HG02981 (cell line): ENCODE results near the gene MYEOV.

ENCODE experiments used
- ATAC-seq: cut with Tn5 transposase; IDR thresholded peaks from one replicate; pipeline ENCODE4 v1.9.1; 2021; ENCODE audit warnings: mild to moderate bottlenecking, moderate library complexity; ENCODE audit not compliant: unreplicated experiment

Gene MYEOV

DNA sequence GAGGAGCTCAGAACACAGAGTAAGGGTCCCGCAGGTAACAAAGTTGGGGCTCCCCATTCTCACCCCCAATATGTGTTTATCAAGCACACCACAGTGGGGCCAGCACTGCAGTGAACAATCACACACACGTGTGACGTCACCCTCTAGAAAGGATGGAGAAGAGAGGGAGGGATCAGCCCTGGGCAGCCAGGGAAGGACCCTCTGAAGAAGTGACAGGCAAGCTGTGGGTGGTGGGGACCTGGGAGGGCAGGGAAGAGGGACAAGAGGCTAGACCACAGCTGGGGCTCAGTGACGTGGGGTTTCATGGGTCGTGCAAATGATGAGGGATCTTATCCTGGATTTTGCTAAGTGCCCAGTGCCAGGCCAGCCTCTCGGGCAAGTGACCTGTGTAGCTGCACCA, 28.7 kb upstream of the MYEOV start:
- no peak for ATAC-seq

DNA sequence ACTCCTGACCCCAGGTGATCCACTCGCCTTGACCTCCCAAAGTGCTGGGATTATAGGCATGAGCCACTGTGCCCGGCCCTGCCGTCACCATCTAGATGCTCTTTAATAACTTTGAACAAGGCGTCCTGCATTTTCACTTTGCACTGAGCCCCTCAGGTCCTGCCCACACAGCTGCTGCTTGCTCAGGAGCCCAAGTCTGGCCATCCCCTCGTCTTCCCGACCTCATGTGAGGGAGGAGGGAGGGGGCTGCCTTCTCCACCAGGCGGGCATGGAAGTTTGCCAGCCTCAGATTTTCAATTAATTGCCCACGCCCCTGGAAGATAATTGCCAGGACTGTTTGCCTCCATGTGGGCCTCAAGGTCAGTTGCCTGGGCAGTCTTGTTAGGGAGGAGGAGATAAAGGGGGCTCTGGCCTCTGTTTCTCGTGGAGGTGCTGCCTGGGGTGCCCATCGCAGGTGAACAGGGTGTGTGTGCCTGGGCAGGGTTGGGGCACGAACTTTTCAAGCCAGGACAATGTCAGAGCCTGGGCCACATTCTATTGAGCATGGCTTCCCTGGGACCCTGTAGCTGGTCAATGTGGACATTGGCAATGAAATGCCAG, 27.9 kb upstream of the MYEOV start:
- no peak for ATAC-seq

DNA sequence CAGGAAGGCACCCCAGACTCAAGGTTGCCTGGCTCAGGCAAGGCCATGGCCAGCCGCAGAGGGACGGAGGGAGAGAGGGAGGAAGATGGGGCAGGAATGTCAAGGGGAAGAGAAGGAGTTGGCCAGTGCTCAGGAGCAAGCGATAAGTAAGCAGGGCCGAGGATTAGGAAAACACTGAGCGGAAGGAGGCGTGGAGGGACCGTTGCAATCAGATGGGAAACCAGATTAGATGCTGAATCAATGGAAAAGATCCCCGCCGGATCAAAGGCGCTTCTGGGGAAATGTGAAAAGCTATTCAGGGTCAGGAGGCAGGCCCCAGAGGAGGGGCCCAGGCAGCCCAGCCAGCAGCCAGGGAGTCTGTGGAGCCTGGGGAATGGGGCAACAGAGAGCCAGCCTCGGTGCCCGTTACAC, 26.6 kb upstream of the MYEOV start:
- ATAC-seq = no peak

DNA sequence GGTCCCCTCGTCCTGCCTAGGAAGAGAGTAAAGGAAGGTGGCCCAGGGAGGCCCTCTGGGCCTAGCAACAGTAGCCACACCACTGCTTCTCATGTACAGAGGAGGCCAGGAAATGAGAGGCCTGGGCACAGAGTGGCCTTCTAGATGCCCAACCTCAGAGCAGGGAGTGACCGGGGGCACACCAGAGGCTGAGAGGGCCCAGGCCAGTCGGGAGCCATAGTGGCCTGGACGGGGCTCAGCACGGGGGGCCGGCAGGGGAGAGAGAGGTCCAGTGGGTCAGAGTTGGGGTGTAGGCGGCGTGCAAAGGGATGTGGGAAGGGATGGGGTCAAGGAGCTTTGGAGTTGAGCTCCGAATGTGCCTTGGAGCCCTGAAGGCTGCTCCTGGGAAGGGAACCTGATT, 25.0 kb upstream of the MYEOV start:
- ATAC-seq = no peak

DNA sequence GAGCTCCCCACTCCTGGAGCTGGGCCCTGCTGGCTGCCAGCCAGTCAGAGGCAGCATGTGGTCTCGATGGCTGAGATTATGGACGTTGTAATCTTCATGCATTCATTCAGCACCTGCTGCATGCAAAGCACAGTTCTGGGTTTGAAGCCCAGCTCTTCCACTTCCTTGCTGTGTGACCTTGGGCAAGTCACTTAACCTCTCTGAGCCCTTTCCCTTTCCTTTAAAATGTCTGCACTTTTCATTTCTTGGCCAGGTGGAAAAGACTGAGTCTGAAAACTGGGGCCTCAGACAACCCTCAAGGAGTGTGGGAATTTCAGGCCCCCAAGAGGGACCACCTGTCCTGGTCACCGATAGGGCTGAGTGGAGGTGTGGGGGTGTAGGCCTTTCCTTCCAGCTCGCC, 24.6 kb upstream of the MYEOV start:
- no peak for ATAC-seq

DNA sequence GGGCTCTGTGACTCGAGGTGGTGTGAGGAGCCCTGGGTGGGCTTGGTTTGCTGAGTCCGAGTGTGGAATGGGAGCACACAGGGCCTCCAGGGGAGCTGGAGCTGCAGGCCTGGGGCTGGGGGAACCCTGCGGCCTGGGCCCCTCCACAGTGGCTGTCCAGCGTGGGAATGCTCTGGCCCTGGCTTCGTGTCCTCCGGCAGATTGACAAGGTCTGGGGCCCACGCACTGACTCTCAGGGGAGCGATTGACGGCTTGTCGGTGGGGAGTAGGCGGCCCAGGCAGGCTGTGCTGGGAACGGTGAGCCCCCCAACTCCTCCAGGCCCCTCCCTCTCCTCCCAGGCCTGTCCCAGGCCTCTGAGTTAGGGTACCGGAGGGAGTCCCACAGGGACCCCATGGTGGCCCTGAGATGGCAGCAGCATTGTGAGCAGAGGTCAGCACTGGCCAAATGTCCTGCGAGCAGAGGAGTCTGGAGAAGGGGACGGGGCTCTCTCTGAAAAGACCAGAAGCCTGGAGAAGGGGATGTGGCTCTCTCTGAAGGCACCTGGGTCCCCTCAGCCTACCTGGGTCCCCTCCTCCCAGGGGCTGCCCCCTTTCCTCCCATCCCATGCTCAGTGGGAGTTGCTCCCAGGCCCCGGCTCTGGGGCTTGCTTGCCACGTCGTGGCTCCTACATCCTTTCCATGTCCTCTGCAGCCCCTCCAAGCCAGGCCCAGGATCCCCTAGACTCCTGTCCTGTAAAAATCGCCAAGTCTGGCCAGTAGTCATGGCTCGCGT, 23.8 kb upstream of the MYEOV start:
- no peak for ATAC-seq

DNA sequence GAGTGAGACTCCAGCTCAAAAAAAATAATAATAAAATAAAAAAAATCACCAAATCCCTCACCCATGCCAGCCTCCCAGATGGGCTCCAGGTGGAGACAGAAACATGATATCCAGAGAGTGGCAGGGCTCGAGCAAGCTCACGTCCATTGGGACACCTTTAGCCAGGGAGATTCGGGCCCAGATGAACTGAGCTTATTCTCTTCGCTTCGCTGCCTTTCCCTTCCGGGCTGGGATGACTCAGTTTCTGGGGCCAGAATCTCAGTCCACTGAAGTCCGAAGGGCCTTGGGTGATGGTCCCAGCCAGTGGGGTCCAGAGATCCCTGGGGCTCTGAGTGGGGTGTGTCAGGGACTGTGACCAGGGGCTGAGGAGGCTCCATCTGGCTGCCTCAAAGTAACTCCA, 23.0 kb upstream of the MYEOV start:
- no peak for ATAC-seq

DNA sequence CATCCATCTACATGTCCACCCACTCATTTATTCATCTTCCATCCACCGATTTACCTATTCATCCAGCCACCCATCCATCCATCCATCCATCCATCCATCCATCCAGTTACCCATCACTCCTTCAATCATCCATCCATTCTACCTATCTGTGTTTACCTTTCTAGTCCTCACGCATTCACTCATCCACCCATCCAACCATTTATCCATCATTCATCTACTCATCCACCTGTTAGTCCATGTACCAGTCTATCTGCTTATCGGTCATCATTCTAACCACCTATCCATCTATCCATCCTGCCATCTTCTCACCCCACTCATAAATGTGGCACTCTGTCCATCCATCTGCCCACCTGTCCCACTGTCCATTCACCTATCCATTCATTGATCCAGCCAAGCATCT, 21.9 kb upstream of the MYEOV start:
- ATAC-seq = no peak

DNA sequence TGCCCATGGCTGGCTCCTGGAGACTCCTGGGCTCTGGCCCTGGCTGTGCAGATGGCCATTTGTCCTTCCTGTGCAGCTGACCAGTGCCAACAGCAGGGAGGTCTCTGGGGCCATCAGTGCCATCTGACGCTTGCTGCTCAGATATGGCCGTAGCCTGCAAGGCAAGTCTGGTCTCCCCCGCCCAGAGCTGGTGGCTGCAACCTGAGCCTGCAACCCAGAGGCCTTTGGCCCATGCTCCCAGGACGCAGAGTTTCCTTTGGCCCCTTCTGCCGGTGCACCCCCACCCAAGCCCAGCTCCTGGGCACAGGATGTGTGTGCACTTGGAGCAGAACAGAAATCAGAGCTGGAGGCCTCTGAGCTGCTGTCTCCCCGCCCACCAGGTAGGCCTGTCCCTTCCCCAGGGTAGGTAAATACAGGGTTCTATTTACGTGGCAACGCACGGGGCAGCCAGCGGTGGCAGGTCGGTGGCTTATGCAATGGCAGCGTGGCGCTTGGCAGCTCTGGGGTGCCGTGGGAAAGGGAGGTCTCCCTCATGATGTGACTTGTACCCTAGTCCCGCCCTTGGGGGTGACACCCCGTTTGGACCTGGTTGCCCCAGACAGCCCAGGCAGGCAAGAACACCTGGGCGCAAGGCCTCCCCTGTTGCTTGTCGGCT, 21.0 kb upstream of the MYEOV start:
- ATAC-seq = no peak

DNA sequence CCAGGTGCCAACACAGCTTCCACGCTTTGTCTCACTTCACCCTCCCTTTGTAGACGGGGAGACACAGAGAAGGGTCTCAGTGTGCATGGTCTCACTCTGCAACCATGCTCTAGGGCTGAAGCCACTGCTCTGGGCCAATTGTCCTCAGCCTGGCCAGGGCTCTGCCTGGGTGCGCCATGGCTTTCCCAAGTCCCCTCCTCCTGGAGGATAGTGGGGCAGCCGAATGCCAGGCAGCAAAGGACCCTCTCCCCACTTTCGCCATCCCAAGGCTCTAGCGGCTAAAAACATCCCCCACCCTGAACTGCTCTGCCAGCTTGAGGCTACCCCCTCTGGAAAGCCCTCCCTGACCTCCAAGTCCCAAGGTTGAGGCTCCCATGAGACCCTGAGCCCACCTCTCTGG, 20.4 kb upstream of the MYEOV start:
- ATAC-seq = no peak

DNA sequence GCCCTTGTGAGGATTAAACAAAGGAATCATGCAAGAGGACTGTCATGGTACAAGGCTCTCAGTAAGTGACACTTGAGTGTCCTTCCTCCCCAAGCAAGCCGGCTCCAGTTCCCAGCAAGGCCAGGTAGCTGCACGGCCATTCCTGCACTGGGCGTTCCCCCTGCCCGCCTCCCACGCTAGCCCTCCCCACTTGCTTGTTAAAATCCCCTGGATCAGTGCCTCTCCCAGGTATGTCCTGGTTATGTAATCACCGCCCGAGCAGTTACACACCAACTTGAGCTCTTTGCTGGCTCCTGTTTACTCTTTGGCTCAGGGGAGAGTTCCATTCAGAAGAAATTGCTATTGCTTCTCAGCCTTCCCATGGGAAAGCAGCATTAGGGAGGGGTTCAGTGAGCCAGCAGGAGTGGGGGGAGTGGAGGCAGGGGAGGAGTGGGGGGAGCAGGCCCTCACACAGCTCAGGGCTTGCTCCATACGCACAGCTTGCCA, 19.4 kb upstream of the MYEOV start:
- ATAC-seq = no peak

DNA sequence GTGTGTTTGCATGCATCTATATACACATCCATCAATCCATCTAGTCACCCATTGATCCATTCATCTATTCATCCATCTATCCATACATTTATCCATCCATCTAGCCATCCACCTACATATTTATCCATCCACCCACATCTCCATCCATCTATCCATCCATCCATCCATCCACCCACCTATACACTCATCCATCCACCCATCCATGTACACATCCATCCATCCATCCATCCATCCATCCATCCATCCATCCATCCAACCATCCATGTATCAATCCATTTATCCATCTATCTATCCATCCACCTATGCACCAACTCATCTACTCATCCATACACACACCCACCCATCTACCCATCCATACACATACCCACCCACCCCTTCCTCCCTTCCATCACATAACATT, 18.8 kb upstream of the MYEOV start:
- ATAC-seq = no peak

DNA sequence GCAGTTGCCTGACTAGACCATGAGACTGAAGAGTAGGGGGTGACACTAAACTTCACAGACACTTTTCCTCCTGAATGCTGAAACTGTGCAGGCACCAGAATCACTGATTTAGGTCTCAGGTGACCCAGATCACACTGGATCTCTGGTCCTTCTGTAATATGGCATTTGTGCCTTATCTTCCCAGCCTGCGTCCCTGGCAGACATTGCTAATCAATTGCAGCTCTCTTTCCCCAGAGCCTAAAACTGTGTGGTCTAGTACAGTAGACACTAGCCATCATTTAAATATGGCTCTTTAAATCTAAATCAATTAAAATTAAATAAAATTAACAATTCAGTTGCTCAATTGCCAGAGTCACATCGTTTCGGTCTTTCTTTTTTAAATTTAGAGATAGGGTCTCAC, 17.8 kb upstream of the MYEOV start:
- ATAC-seq = no peak

DNA sequence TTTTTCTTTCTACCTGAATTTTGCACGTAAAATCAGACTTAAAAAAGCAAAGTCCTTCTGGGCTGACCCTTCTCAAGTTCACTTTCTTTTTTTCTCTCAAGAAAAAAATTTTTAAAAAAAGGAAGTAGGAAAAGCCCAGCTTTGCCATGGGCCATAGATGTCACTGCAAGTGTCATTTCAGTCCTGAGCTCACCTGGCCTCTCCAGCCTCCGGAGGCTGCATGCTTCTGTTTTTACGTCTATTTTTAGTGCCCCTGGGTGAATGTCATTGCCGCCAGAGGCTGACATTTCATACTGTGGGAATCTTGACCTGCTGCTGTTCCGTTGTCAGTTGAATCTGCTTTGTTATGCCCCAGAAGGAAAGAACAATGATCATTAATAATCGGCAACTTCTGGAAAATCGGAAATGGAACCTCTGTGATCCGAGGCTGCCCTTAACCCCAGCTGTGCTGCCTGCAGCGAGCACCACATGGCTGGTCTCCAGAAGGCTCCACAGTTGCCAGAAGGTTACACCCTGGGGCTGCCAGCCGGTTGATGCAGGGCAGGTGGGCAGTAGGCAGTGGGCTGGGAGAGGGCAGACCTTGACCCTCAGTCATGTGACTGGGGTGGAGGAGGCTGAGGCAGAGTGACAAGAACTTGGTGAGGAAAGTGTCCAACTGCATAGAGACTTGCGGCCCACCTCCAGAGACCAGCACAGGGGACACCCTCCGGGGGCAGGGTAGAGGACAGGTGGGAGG, 16.7 kb upstream of the MYEOV start:
- no peak for ATAC-seq

DNA sequence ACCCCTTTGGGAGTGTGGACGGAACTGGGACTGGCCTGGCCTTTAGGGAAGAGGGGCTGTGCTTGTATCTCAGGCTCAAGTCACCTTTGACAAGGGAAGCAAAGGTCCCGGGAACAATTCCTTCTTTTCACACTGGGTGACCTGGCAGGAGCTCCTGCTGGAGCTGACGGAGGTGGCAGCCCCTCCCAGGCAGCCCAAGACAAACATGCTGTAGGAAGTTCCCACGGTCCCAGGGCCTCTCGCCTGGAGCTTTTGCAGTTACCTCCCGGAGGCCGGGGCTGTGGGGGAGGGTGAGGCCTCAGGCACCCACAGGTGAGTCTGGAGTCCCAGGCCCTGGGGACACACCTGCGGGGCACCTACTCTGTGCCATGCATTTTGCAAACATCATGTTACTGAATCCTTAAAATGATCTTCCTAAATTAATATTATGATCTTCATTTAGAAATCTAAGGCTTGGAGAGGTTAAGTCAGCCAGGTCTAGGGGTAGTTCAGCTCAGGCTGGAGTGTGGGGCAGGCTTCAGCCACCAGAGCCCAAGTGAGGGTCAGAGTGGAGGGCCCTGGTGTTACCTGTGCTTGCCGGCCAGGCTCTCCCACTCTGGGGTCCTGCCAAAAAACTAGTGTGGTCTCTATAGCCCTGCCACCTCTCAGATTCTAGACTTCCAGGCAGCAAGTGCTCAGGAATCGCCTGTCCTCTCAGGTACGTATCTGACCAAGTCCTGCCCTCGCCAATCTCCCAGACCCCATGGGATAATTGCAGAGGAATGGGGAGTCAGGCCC, 15.7 kb upstream of the MYEOV start:
- no peak for ATAC-seq

DNA sequence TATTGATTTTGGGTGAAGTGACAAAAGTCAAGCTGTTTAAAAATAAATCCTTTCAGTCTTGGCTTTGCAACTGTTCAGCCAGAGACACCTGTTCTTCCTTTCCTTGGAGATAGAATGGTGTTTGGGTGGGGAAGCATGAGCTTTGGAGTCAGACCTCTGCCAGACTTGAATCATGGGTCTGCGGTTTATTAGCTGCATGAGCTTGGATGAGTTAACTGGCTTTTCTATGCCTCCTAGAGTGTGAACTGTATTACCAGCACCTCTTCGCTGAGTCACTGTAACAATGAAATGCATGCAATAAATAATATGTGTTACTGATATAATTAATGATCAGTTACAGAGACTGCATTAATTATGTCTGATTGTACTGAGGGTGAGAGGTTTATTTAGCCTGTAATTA, 13.5 kb upstream of the MYEOV start:
- no peak for ATAC-seq

DNA sequence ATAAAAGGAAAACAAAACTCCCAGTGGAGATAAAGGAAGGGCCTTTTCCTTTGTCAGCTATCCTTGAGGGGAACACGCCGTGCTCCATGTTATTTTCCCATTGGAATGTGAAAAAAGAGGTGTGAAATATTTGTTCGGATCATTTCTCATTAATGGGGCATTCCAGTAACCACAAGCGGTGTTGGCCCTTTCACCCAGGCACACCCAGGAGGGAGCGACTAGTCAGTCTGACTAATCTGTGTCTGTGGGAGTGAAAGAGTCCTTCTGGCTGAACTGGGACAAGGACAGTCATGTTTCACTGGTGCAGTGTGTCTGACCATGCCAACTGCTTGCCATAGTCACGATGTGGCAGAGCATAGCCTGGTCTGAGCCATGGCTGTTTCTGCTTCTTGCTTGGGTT, 13.0 kb upstream of the MYEOV start:
- ATAC-seq = no peak

DNA sequence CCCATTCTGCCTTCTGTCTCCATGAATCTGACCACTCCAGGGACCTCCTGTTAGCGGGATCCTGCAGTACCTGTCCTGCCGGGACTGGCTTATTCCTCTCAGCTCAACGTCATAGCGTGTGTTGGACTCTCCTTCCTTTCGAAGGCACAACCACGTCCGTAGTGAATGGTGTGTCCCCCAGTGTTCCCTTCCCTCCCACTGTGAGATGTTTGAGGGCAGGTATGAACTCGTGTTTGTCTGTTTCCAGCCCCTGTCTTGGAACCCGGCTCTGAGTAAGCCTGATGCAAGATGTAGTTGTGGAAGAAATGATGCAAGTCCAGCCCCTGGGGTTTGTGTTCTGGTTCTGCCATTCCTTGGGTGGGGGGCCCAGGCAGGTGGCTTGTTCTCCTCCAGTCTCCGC, 10.5 kb upstream of the MYEOV start:
- ATAC-seq = no peak

DNA sequence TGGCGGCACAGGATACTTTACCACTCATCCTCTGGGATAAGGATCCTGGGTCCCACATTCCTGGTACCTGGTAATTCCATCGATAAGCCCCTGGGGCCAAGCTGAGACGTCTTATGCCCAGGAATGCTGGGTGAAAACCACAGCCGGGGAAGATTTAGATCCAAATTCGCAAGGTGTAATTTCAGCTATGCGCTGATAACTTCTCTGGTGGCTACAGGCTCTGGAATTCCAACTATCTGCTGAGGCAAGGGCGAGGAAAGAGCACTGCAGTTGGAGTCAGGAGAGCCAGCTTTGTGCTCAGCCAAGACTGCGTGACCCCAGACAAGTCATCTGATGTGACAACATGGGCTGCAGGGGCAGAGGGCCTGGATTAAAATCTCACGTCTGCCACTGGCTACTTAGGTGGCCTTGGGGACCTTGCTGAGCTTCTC, 9.9 kb upstream of the MYEOV start:
- no peak for ATAC-seq

DNA sequence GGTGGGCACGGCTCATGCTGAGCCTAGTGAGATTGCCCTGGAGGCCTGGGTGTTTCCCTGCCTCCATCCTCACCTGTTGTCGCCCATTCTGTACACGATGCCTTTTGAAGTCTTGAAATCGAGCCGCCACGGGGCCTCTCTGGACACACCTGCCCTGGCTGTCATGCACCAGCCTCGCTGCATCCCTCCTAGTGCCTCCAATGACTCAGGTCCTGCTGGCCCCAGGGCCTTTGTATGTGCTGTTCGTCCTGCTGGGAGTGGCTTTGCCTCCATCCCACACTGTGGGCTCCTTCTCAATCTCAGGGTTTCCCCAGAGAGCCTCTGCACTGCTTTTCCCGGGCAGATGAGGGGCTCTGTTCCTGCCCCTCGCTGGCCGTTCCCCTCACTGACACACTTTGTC, 8.9 kb upstream of the MYEOV start:
- no peak for ATAC-seq

DNA sequence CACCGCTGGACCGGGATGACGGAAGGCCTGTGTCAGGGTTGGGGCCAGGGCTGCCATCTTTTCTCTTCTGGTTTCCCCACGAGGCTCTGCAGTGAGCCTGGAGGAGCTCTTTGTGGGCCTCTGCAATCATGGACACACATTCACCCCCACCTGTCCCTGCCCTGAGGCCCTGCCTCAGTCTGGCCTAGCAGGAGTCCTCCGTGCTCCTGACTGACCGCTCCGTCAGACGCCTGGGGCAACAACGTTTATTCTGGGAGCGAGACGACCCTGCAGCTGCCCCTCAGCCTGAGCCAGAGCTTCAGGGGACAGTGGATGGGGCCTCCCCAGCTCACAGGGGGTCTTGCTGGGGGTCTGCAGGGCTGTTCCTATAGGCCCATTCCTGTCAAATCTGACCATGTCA, 8.2 kb upstream of the MYEOV start:
- ATAC-seq = no peak
